PC-3 (cell line): ENCODE measurements around the gene POLR1C.

ENCODE experiments used
- CTCF ChIP-seq: fragments of 300-600 bp; sonication (generic); conservative IDR thresholded peaks from 2 replicates; pipeline ENCODE4 v1.5.1; 2017; ENCODE audit warnings: antibody characterized with exemption, low read depth, mild to moderate bottlenecking, low read length
- EZH2 ChIP-seq: fragments of 300-600 bp; sonication (generic); IDR thresholded peaks from one replicate; pipeline ENCODE4 v1.6.1; 2017; ENCODE audit warnings: antibody characterized with exemption, mild to moderate bottlenecking, low read length; ENCODE audit not compliant: unreplicated experiment

GRCh38 chr6:43481075-43481474 lies 35.8 kb upstream of the POLR1C start:
- TF ChIP-seq CTCF (no peak), EZH2 (no peak)
